GM19240 (cell line): ENCODE data around the gene RAB2B.

ENCODE experiments used
- DNase-seq: peaks from one replicate; pipeline ENCODE4 v3.0.0; 2011; ENCODE audit warnings: low spot score; ENCODE audit not compliant: insufficient read length

RAB2B gene

GRCh38 chr14:21476925-21477681 is at the start of gene RAB2B, which contains the start of gene TOX4:
Gene RAB2B, minus strand, starts transcription at chr14:21476959. Its CDS starts 87 bp downstream, at chr14:21476872.
Gene TOX4, plus strand, starts transcription at chr14:21477195. Its CDS starts 84 bp downstream, at chr14:21477279.
- peak; percentile 79 for DNase-seq

GRCh38 chr14:21525962-21526671 is 49.4 kb upstream of the RAB2B start, which contains the start of gene SALL2:
Gene SALL2, minus strand, starts transcription at chr14:21526346. Its CDS starts 219 bp downstream, at chr14:21526127.
- no peak for DNase-seq

GRCh38 chr14:21525571-21525961 is 48.8 kb upstream of the RAB2B start:
- no peak for DNase-seq

GRCh38 chr14:21524575-21525490 is 48.1 kb upstream of the RAB2B start:
- no peak for DNase-seq

GRCh38 chr14:21523203-21523602 is 46.4 kb upstream of the RAB2B start:
- no peak for DNase-seq

GRCh38 chr14:21521501-21521900 is 44.7 kb upstream of the RAB2B start:
- no peak for DNase-seq

- no peak for DNase-seq
These were observed 44.0 kb upstream of the RAB2B start for GRCh38 chr14:21520767-21521166.

- no peak for DNase-seq
These were observed 42.0 kb upstream of the RAB2B start for GRCh38 chr14:21518725-21519124.

GRCh38 chr14:21514341-21514740 is 37.6 kb upstream of the RAB2B start:
- no peak for DNase-seq

- DNase-seq, result peak; percentile 78
These were observed 34.2 kb upstream of the RAB2B start, which contains the start of gene METTL3 for GRCh38 chr14:21510735-21511657. Gene METTL3, minus strand, starts transcription at chr14:21511340. Its CDS starts 117 bp downstream, at chr14:21511223.

- DNase-seq, result no peak
These were observed 32.8 kb upstream of the RAB2B start for GRCh38 chr14:21509432-21510143.

- no peak for DNase-seq
These were observed 29.8 kb upstream of the RAB2B start for GRCh38 chr14:21506557-21506956.

GRCh38 chr14:21505012-21505553 is 28.3 kb upstream of the RAB2B start:
- no peak for DNase-seq

- DNase-seq, result no peak
These were observed 26.6 kb upstream of the RAB2B start for GRCh38 chr14:21503376-21503775.

- no peak for DNase-seq
These were observed 24.8 kb upstream of the RAB2B start for GRCh38 chr14:21501568-21501967.

GRCh38 chr14:21498540-21499526 is 22.1 kb upstream of the RAB2B start:
- peak; percentile 9 for DNase-seq

GRCh38 chr14:21496453-21496852 is 19.7 kb upstream of the RAB2B start:
- no peak for DNase-seq
